ENCODE measurements around the gene NPAS1.

NPAS1 gene

GRCh38 chr19:47022541-47023447 is 3.2 kb downstream of the NPAS1 start:
- H3K4me3 ChIP-seq (ENCODE audit: low read length), result peak overlapping the region; percentile 13
- no peak overlapping the region for H3K9ac ChIP-seq (ENCODE audit: low read length)
- peaks cover 8% of the 10 kb centered on the region for H3K4me1 ChIP-seq (ENCODE audit: control insufficient read depth, low read depth, low read length)
- H3K27me3 ChIP-seq (ENCODE audit: control insufficient read depth, insufficient read depth, low read length), result peaks cover 85% of the 10 kb centered on the region
- peaks cover 4% of the 10 kb centered on the region for H3K9me3 ChIP-seq (ENCODE audit: control insufficient read depth, low read depth, low read length)
- no peak overlapping the region for H3K27ac ChIP-seq (ENCODE audit: low read length)
- H3K36me3 ChIP-seq (ENCODE audit: control insufficient read depth, low read depth, low read length), result no peaks in the 10 kb centered on the region

GRCh38 chr19:47023448-47023794 is 3.8 kb downstream of the NPAS1 start:
- Histone ChIP-seq H3K9me3 (ENCODE audit: control insufficient read depth, low read depth, low read length) (peaks cover 4% of the 10 kb centered on the region), H3K36me3 (ENCODE audit: control insufficient read depth, low read depth, low read length) (no peaks in the 10 kb centered on the region), H3K9ac (ENCODE audit: low read length) (no peak overlapping the region), H3K4me1 (ENCODE audit: control insufficient read depth, low read depth, low read length) (peaks cover 12% of the 10 kb centered on the region), H3K4me3 (ENCODE audit: low read length) (peak overlapping the region; percentile 13), H3K27me3 (ENCODE audit: control insufficient read depth, insufficient read depth, low read length) (peaks cover 87% of the 10 kb centered on the region), H3K27ac (ENCODE audit: low read length) (no peak overlapping the region)

- H3K36me3 ChIP-seq (ENCODE audit: control insufficient read depth, low read depth, low read length), result no peaks in the 10 kb centered on the region
- H3K9me3 ChIP-seq (ENCODE audit: control insufficient read depth, low read depth, low read length), result peaks cover 4% of the 10 kb centered on the region
- H3K27ac ChIP-seq (ENCODE audit: low read length), result no peak overlapping the region
- peaks cover 12% of the 10 kb centered on the region for H3K4me1 ChIP-seq (ENCODE audit: control insufficient read depth, low read depth, low read length)
- no peak overlapping the region for H3K4me3 ChIP-seq (ENCODE audit: low read length)
- no peak overlapping the region for H3K9ac ChIP-seq (ENCODE audit: low read length)
- H3K27me3 ChIP-seq (ENCODE audit: control insufficient read depth, insufficient read depth, low read length), result peaks cover 82% of the 10 kb centered on the region
These were observed 4.9 kb downstream of the NPAS1 start for GRCh38 chr19:47024502-47024901.

- no peak overlapping the region for H3K4me3 ChIP-seq (ENCODE audit: low read length)
- no peaks in the 10 kb centered on the region for H3K36me3 ChIP-seq (ENCODE audit: control insufficient read depth, low read depth, low read length)
- H3K27me3 ChIP-seq (ENCODE audit: control insufficient read depth, insufficient read depth, low read length), result peaks cover 65% of the 10 kb centered on the region
- H3K9ac ChIP-seq (ENCODE audit: low read length), result no peak overlapping the region
- no peak overlapping the region for H3K27ac ChIP-seq (ENCODE audit: low read length)
- H3K9me3 ChIP-seq (ENCODE audit: control insufficient read depth, low read depth, low read length), result peaks cover 4% of the 10 kb centered on the region
- peaks cover 8% of the 10 kb centered on the region for H3K4me1 ChIP-seq (ENCODE audit: control insufficient read depth, low read depth, low read length)
These were observed 6.5 kb downstream of the NPAS1 start for GRCh38 chr19:47026156-47026555.

- Histone ChIP-seq H3K9me3 (ENCODE audit: control insufficient read depth, low read depth, low read length) (peaks cover 4% of the 10 kb centered on the region), H3K27ac (ENCODE audit: low read length) (no peak overlapping the region), H3K4me3 (ENCODE audit: low read length) (no peak overlapping the region), H3K36me3 (ENCODE audit: control insufficient read depth, low read depth, low read length) (no peaks in the 10 kb centered on the region), H3K27me3 (ENCODE audit: control insufficient read depth, insufficient read depth, low read length) (peaks cover 62% of the 10 kb centered on the region), H3K9ac (ENCODE audit: low read length) (no peak overlapping the region), H3K4me1 (ENCODE audit: control insufficient read depth, low read depth, low read length) (peaks cover 6% of the 10 kb centered on the region)
These were observed 7.3 kb downstream of the NPAS1 start for GRCh38 chr19:47026889-47027288.

GRCh38 chr19:47027586-47028088 is 8.0 kb downstream of the NPAS1 start:
- H3K36me3 ChIP-seq (ENCODE audit: control insufficient read depth, low read depth, low read length), result no peaks in the 10 kb centered on the region
- no peaks in the 10 kb centered on the region for H3K9me3 ChIP-seq (ENCODE audit: control insufficient read depth, low read depth, low read length)
- no peak overlapping the region for H3K4me3 ChIP-seq (ENCODE audit: low read length)
- no peak overlapping the region for H3K27ac ChIP-seq (ENCODE audit: low read length)
- H3K27me3 ChIP-seq (ENCODE audit: control insufficient read depth, insufficient read depth, low read length), result peaks cover 56% of the 10 kb centered on the region
- H3K9ac ChIP-seq (ENCODE audit: low read length), result no peak overlapping the region
- peaks cover 9% of the 10 kb centered on the region for H3K4me1 ChIP-seq (ENCODE audit: control insufficient read depth, low read depth, low read length)

- no peaks in the 10 kb centered on the region for H3K9me3 ChIP-seq (ENCODE audit: control insufficient read depth, low read depth, low read length)
- H3K27me3 ChIP-seq (ENCODE audit: control insufficient read depth, insufficient read depth, low read length), result peaks cover 51% of the 10 kb centered on the region
- H3K9ac ChIP-seq (ENCODE audit: low read length), result no peak overlapping the region
- no peak overlapping the region for H3K4me3 ChIP-seq (ENCODE audit: low read length)
- peaks cover 9% of the 10 kb centered on the region for H3K4me1 ChIP-seq (ENCODE audit: control insufficient read depth, low read depth, low read length)
- no peaks in the 10 kb centered on the region for H3K36me3 ChIP-seq (ENCODE audit: control insufficient read depth, low read depth, low read length)
- H3K27ac ChIP-seq (ENCODE audit: low read length), result no peak overlapping the region
These were observed 8.6 kb downstream of the NPAS1 start for GRCh38 chr19:47028195-47028601.

GRCh38 chr19:47032171-47032811 is 12.7 kb downstream of the NPAS1 start:
- Histone ChIP-seq H3K9me3 (ENCODE audit: control insufficient read depth, low read depth, low read length) (no peaks in the 10 kb centered on the region), H3K27ac (ENCODE audit: low read length) (no peak overlapping the region), H3K9ac (ENCODE audit: low read length) (no peak overlapping the region), H3K27me3 (ENCODE audit: control insufficient read depth, insufficient read depth, low read length) (peaks cover 22% of the 10 kb centered on the region), H3K4me1 (ENCODE audit: control insufficient read depth, low read depth, low read length) (peaks cover 9% of the 10 kb centered on the region), H3K36me3 (ENCODE audit: control insufficient read depth, low read depth, low read length) (no peaks in the 10 kb centered on the region), H3K4me3 (ENCODE audit: low read length) (no peak overlapping the region)

GRCh38 chr19:47035127-47036096 is 15.8 kb downstream of the NPAS1 start:
- Histone ChIP-seq H3K9ac (ENCODE audit: low read length) (peak overlapping the region; percentile 34), H3K36me3 (ENCODE audit: control insufficient read depth, low read depth, low read length) (no peaks in the 10 kb centered on the region), H3K27ac (ENCODE audit: low read length) (peak overlapping the region; percentile 12)

GRCh38 chr19:47036097-47036651 is 16.5 kb downstream of the NPAS1 start:
- no peak overlapping the region for H3K27ac ChIP-seq (ENCODE audit: low read length)
- peak overlapping the region; percentile 28 for H3K9ac ChIP-seq (ENCODE audit: low read length)
- H3K4me1 ChIP-seq (ENCODE audit: control insufficient read depth, low read depth, low read length), result peaks cover 3% of the 10 kb centered on the region
- H3K4me3 ChIP-seq (ENCODE audit: low read length), result peak overlapping the region; percentile 65
- peaks cover 6% of the 10 kb centered on the region for H3K27me3 ChIP-seq (ENCODE audit: control insufficient read depth, insufficient read depth, low read length)
- H3K36me3 ChIP-seq (ENCODE audit: control insufficient read depth, low read depth, low read length), result no peaks in the 10 kb centered on the region
- no peaks in the 10 kb centered on the region for H3K9me3 ChIP-seq (ENCODE audit: control insufficient read depth, low read depth, low read length)

More at GRCh38 chr19:47035127-47036096, 15.8 kb downstream of the NPAS1 start:
- peak overlapping the region; percentile 65 for H3K4me3 ChIP-seq (ENCODE audit: low read length)
- H3K27me3 ChIP-seq (ENCODE audit: control insufficient read depth, insufficient read depth, low read length), result peaks cover 6% of the 10 kb centered on the region
- H3K4me1 ChIP-seq (ENCODE audit: control insufficient read depth, low read depth, low read length), result peaks cover 3% of the 10 kb centered on the region
- H3K9me3 ChIP-seq (ENCODE audit: control insufficient read depth, low read depth, low read length), result no peaks in the 10 kb centered on the region

- no peaks in the 10 kb centered on the region for H3K9me3 ChIP-seq (ENCODE audit: control insufficient read depth, low read depth, low read length)
- no peak overlapping the region for H3K27ac ChIP-seq (ENCODE audit: low read length)
- H3K36me3 ChIP-seq (ENCODE audit: control insufficient read depth, low read depth, low read length), result no peaks in the 10 kb centered on the region
- H3K4me1 ChIP-seq (ENCODE audit: control insufficient read depth, low read depth, low read length), result no peaks in the 10 kb centered on the region
- no peak overlapping the region for H3K4me3 ChIP-seq (ENCODE audit: low read length)
- no peak overlapping the region for H3K9ac ChIP-seq (ENCODE audit: low read length)
- no peaks in the 10 kb centered on the region for H3K27me3 ChIP-seq (ENCODE audit: control insufficient read depth, insufficient read depth, low read length)
These were observed 18.1 kb downstream of the NPAS1 start for GRCh38 chr19:47037766-47038165.

Measured in iPS-18a (cell line).